GM19099 (cell line): ENCODE measurements around the gene SUPT6H.

Experiments used
- POLR2A ChIP-seq: IDR thresholded peaks from 3 replicates; pipeline ENCODE4 v1.6.1; 2011; ENCODE audit warnings: low read depth; ENCODE audit not compliant: insufficient read length; ENCODE audit errors: extremely low read depth

Gene SUPT6H

DNA sequence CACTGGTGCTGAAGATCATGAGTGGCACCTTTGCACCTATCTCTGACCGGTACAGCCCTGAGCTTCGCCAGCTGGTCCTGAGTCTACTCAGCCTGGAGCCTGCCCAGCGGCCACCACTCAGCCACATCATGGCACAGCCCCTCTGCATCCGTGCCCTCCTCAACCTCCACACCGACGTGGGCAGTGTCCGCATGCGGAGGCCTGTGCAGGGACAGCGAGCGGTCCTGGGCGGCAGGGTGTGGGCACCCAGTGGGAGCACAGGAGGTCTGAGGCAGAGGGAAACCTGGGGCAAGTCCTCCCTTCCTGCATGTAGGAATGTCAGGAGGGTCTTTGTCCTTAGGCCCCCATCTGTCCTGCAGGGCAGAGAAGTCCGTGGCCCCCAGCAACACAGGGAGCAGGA lies 75.3 kb downstream of the SUPT6H start:
- no peak for TF ChIP-seq POLR2A

DNA sequence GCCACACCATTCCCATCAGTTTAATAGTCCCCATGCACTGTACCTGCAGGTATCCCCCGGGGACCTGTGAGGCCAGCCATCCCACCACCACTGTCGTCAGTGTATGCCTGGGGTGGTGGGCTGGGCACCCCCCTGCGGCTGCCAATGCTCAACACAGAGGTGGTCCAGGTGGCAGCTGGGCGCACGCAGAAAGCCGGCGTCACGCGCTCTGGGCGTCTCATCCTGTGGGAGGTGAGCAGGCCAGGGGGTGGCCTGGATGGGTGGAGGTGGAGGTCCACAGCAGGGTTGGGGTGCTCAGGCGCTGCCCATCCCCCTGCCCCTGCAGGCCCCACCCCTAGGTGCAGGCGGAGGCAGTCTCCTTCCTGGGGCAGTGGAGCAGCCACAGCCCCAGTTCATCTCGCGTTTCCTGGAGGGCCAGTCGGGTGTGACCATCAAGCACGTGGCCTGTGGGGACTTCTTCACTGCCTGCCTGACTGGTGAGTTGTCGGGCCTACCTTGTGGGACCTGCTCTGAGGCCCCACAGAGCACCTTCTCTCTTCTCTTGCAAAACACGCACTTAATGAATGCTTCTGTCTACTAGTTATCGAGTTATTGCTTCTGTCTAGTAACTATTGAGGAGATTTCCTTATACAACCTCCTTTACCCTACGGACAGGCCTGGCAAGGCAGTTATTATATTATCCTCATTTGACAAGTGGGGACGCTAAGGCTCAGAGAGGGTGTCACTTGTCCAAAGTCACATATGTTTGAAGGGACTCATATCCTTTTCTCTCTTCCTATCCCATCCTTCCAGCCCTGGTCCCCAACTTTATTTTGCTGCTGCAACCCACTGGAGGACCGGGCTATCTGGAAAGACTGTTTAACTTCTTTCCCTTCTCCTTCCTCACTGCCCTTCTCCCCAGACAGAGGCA lies 76.0 kb downstream of the SUPT6H start:
- TF ChIP-seq POLR2A = peak; percentile 78

DNA sequence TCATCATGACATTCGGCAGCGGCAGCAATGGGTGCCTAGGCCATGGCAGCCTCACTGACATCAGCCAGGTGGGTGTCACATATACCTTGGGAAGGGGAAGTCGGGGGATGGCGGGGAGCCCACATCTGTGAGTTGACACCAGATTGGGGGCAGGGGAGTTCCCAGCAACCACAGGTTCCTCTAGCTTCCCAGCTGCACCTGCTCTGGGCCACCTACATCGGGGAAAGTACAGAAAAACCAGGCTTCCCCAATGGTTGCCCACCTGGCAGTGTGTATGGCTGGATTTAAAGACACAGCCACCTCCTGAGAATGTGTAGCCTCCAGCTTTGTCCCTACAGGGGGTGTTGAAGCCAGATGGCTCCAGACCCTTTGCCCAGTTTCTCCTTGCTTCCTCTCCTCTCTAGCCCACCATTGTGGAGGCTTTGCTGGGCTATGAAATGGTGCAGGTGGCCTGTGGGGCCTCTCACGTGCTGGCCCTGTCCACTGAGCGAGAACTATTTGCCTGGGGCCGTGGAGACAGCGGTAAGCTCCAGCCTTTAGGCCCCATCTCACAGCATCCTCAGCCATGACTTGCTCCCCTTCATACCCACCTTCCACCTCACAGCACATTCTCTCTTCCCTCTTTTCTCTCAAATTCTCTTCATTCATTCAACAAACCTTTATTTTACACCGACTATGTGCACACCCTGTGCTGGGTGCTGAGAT lies 76.8 kb downstream of the SUPT6H start:
- TF ChIP-seq POLR2A = no peak

DNA sequence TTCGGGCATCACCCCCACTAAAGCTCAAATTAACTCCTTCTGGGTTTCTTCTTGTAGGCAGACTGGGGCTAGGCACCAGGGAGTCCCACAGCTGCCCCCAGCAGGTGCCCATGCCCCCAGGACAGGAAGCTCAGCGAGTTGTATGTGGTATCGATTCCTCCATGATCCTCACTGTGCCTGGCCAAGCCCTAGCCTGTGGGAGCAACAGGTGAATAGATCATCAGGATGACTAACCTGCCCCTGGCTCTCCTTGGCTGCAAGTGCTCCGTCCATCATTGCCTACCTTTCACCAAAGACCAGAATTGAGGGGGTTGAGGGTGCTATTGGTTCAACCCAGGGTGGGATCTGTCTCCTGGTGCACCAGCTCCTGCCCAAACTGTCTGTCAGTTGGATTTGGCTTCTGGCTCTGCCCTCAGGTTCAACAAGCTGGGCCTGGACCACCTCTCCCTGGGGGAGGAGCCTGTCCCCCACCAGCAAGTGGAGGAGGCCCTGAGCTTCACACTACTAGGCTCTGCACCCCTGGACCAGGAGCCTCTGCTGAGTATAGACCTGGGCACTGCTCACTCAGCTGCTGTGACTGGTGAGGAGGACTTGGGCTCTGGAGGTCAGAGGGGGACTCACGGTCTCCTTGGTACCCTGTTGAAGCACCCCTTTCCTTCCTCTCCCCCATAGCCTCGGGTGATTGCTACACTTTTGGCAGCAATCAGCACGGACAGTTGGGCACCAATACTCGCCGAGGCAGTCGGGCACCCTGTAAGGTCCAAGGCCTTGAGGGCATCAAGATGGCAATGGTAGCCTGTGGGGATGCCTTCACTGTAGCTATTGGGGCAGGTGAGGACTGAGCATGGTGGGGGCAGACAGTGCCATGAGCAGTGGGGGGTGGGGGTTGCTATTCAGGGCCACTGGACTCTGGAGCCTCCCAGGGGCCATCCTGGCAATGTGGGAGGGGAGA lies 78.7 kb downstream of the SUPT6H start:
- no peak for TF ChIP-seq POLR2A

DNA sequence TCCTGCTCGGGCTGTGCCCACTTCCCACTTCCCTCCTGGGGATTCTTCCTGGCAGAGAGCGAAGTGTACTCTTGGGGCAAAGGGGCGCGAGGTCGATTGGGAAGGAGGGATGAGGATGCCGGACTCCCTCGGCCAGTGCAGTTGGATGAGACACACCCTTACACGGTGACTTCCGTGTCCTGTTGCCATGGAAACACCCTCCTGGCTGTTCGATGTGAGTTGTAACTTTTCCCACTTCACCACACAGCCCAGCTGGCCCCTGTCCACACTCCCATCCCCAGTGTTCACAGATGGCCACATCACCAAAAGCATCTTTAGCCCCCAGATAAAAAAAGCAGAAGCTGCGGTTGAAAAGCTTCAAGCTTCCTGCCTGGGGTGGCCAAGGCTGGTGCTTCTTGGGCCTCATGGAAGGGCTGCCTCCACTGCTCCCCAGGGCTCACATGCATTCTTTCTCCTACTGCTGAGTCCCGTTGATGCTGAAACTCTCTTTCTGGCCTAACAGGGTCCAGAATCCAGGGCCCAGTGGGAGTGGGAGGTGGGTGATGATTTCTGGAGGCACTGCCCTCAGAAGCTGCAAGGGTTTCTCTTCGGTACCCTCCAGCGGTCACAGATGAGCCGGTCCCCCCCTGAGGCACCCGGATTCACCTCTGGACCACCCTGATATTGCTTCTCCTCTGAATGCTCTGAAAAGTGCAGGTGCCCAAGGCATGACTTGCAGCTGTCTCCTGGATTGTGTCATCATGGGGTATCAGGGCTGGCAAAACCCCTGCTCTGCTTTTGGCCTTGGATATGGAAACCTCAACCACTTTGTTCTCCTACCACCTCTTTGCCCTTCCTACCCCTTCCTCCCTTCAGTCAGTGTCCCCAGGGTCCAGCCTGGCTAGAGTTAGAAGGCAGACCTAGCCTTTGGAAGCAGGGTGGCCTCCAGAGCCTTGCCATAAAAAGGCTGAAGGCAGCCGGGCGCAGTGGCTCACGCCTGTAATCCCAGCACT lies 79.6 kb downstream of the SUPT6H start:
- TF ChIP-seq POLR2A = no peak

DNA sequence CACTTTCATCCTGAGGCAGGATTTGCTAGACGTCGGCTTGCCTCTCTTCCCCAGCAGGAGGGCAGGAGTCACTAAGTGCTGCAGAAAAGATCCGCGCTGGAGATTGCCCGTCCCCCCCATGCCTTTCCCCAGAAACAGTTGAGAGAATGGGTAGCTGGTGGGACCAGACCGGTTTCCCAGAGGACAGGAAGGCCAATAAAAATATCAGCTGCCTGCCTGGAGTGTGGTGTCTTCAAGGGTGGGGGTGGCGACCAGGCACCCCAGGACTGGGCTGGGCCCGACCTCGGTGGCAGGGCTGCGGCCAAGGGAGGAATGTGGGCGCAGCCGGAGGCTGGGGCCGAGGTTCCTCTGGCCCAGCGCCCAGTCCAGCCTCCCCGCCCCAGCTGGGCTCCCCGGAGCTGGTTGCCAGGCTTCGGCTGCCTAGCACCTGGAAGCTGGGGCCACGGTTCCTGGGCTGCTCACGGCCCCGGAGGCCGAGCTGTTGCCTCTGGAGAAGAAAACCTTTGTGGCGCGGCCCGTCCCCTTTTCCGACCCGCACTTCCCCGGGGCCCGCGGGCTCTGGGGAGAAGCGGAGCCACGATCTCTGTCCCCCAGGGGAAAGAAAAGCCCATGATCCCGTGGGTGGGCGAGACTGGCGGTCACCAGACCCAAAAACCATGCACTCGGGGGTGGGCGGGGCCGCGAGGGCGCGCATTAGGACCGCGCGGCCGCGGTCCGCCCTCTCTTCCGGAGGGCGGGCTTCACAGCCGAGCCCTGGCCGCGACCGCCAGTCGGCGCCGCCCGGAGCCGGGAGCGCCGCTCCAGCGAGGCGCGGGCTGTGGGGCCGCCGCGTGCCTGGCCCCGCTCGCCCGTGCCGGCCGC lies 81.5 kb downstream of the SUPT6H start, which contains the start of gene TRAF4:
Gene TRAF4 (plus strand): TSS at position 769 of the 861 bp plus-strand sequence. CDS start 102 bp downstream, outside the sequence.
- peak; percentile 99 for TF ChIP-seq POLR2A

DNA sequence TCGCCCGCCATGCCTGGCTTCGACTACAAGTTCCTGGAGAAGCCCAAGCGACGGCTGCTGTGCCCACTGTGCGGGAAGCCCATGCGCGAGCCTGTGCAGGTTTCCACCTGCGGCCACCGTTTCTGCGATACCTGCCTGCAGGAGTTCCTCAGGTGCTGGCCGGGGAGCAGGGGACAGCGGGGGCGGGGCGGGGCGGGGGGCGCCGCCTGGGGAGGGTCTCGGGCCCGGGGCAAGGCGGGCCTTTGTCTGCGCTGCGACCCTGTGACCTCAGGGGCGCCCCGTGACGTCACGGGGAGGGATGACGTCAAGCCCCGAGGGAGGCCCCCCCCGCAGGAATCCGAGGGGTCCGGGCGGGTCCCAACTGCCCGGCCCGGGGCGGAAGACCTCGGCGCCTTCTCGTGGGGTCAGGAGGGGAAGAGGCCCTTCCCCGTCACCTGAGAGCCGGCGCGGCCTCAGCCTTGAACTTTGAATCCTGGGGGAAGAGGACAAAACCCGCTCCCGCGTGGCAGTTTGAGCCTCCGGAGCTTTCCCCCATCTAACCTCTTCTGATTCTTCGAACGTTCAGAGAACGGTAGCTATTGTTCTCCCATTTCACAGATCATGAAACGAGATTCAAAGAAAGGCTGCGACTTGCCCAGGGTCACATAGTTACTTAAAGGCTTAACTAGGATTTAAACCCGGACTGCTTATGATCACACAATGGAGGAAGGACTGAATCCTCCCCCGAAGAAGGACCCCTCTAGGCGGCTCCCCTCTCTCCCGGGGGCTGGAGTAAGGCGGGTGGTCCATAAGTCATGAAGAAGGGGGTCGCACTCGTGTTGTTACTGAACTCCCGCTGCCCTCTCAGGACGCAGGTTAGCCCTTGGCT lies 82.3 kb downstream of the SUPT6H start:
- TF ChIP-seq POLR2A = no peak

DNA sequence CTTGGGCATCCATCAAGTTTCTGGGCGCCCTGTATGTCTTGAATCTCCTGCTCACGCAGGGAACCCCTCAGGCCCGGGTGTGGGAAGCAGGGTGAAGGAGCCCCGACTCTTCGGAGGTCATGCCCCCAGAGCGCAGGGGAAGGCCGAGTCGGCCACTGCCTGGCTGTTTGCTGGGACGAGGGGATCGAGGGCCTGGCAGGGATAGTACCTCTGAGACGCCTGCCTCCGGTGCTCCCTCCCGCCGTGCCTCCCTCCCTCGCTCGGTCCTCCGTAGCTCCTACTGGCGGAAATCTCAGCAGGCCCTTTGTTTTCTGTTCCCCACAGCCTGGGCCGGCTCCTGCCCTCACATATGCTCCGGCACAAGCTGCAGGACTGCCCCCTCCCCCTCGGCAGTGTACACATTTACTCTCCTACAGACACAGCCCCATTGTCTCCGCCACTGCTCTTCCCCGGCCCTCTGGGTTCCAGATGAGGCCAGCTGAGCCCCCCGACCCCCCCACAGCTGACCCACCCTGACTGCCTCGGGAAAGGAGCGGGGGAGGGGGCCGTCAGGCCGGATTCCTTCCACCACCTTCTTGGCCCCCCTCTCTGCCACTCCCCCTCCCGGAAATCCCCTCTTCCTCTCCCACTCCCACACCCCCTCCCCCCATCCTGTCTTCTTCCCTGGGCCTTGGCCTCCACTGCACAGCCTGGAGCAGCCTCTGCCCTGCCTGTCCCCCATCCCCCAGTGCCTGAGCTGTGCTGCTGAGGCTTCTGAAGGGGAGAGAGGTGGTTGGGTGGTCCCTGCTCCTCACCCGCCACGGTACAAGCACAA lies 83.2 kb downstream of the SUPT6H start:
- TF ChIP-seq POLR2A = peak; percentile 41

DNA sequence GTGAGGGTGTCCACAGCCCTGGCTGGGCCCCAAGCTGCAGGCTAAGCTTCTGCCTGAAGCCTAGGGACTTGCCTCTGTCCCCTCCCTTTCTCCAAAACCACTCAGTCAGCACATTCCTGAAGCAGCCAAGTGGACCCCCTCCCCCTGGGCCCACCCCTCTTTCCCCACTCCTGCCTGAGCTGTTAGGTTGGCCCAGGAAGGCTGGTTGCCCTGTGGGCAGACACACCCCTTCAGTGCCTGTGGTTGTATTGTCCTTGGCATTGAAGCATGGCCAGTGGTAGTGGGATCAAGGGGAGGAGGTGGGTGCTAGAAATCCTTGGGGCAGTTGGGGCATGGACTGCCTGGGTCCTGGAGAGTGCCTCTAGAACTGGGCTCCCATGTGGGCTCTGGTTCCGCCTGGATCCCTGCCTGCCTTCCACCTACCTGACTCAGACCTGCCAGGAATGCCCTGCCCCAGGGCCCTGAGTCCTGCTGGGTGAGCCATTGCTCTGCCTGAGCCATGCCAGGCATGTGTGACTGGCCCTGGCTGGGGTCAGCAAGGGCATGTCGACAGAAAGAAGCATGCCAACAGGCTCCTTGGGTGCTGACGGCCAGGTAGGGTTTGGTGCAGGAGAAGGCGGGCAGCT lies 83.9 kb downstream of the SUPT6H start:
- TF ChIP-seq POLR2A = no peak

DNA sequence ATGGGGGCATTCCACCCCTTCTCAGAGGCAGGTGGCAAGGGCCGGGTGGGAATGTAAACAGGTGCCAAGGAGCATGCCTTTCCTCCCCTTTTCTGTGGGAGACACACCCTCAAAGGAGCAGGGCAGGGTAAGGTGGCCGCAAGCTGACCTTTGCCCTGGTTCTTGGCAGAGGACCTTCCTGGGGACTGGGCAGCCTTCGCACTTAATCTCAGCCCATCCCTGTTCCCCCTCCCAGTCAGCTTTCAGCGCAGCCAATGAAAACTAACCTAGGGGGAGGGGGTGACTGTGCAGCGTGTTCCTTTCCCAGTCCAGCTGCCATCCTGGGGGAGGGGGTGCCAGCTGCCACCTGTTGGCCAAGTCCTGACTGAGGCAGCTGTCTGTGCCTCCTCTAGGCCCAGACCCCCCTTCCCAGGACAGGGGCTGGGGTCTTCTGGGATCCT lies 84.6 kb downstream of the SUPT6H start:
- no peak for TF ChIP-seq POLR2A
